SK-N-SH (cell line): Measurements from ENCODE around the gene HOXA4.

Experiments
- EP300 ChIP-seq, 2 experiments: IDR thresholded peaks; 2 replicates each; pipeline versions ENCODE4 v1.4.0 to v1.6.1; 2012; ENCODE audit warnings: borderline replicate concordance in 1 of 2, low read depth in 1 of 2, low read length in 1 of 2
- FOXM1 ChIP-seq: IDR thresholded peaks from 2 replicates; pipeline ENCODE4 v1.4.0; 2012; ENCODE audit warnings: low read depth, mild to moderate bottlenecking
- IRF3 ChIP-seq: fragments of 150-350 bp; IDR thresholded peaks from 2 replicates; pipeline ENCODE4 v1.6.1; 2016; ENCODE audit warnings: mild to moderate bottlenecking, low read depth, low read length
- JUND ChIP-seq: IDR thresholded peaks from 2 replicates; pipeline ENCODE4 v1.4.0; 2012
- NRF1 ChIP-seq: IDR thresholded peaks from 2 replicates; pipeline ENCODE4 v1.6.1; 2012; ENCODE audit warnings: low read depth, mild to moderate bottlenecking, low read length
- PBX3 ChIP-seq: IDR thresholded peaks from 2 replicates; pipeline ENCODE4; 2012
- POLR2AphosphoS5 ChIP-seq: IDR thresholded peaks from 2 replicates; pipeline ENCODE4 v1.6.1; 2012; ENCODE audit warnings: low read depth, low read length
- RAD21 ChIP-seq: IDR thresholded peaks from 2 replicates; pipeline ENCODE4 v1.6.1; 2012; ENCODE audit warnings: mild to moderate bottlenecking, low read length
- RCOR1 ChIP-seq: fragments of 150-350 bp; IDR thresholded peaks from 2 replicates; pipeline ENCODE4 v1.6.1; 2017; ENCODE audit warnings: antibody characterized with exemption, low read length
- RFX5 ChIP-seq: IDR thresholded peaks from 2 replicates; pipeline ENCODE4 v1.6.1; 2012; ENCODE audit warnings: mild to moderate bottlenecking, improper control_type of control experiment, low read length
- SIN3A ChIP-seq: IDR thresholded peaks from 2 replicates; pipeline ENCODE4 v1.6.1; 2012; ENCODE audit warnings: low read depth, mild to moderate bottlenecking, low read length, moderate library complexity, borderline replicate concordance
- TF ChIP-seq, protein P1 (sequence below): fragments of 200-600 bp; sonication (generic); IDR thresholded peaks from 2 replicates; pipeline ENCODE4 v1.6.1; 2017; ENCODE audit warnings: antibody characterized with exemption, mild to moderate bottlenecking, moderate library complexity
- TF ChIP-seq, protein P2 (sequence below): IDR thresholded peaks from 2 replicates; pipeline ENCODE4 v1.4.0; 2012; ENCODE audit warnings: low read depth, borderline replicate concordance
- TF ChIP-seq, protein P3 (sequence below): IDR thresholded peaks from 2 replicates; pipeline ENCODE4 v1.6.1; 2012; ENCODE audit warnings: mild to moderate bottlenecking, low read depth, low read length, moderate library complexity

GRCh38 chr7:27140126-27140857 is 9.7 kb upstream of the HOXA4 start:
- TF ChIP-seq, protein P1, sequence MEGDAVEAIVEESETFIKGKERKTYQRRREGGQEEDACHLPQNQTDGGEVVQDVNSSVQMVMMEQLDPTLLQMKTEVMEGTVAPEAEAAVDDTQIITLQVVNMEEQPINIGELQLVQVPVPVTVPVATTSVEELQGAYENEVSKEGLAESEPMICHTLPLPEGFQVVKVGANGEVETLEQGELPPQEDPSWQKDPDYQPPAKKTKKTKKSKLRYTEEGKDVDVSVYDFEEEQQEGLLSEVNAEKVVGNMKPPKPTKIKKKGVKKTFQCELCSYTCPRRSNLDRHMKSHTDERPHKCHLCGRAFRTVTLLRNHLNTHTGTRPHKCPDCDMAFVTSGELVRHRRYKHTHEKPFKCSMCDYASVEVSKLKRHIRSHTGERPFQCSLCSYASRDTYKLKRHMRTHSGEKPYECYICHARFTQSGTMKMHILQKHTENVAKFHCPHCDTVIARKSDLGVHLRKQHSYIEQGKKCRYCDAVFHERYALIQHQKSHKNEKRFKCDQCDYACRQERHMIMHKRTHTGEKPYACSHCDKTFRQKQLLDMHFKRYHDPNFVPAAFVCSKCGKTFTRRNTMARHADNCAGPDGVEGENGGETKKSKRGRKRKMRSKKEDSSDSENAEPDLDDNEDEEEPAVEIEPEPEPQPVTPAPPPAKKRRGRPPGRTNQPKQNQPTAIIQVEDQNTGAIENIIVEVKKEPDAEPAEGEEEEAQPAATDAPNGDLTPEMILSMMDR: no peak
- no peak for TF ChIP-seq RAD21
- no peak for TF ChIP-seq JUND
- no peak for TF ChIP-seq FOXM1
- TF ChIP-seq SIN3A: no peak
- no peak for TF ChIP-seq RCOR1
- TF ChIP-seq, protein P2, sequence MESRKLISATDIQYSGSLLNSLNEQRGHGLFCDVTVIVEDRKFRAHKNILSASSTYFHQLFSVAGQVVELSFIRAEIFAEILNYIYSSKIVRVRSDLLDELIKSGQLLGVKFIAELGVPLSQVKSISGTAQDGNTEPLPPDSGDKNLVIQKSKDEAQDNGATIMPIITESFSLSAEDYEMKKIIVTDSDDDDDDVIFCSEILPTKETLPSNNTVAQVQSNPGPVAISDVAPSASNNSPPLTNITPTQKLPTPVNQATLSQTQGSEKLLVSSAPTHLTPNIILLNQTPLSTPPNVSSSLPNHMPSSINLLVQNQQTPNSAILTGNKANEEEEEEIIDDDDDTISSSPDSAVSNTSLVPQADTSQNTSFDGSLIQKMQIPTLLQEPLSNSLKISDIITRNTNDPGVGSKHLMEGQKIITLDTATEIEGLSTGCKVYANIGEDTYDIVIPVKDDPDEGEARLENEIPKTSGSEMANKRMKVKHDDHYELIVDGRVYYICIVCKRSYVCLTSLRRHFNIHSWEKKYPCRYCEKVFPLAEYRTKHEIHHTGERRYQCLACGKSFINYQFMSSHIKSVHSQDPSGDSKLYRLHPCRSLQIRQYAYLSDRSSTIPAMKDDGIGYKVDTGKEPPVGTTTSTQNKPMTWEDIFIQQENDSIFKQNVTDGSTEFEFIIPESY: no peak
- TF ChIP-seq RFX5: no peak
- no peak for TF ChIP-seq IRF3
- no peak for TF ChIP-seq NRF1
- no peak for TF ChIP-seq POLR2AphosphoS5
- TF ChIP-seq PBX3: no peak
- TF ChIP-seq EP300 (IDR thresholded peaks at IDR 0.05; ENCODE audit: borderline replicate concordance in 1 of 2, low read depth in 1 of 2, low read length in 1 of 2): no peak
- TF ChIP-seq, protein P3, sequence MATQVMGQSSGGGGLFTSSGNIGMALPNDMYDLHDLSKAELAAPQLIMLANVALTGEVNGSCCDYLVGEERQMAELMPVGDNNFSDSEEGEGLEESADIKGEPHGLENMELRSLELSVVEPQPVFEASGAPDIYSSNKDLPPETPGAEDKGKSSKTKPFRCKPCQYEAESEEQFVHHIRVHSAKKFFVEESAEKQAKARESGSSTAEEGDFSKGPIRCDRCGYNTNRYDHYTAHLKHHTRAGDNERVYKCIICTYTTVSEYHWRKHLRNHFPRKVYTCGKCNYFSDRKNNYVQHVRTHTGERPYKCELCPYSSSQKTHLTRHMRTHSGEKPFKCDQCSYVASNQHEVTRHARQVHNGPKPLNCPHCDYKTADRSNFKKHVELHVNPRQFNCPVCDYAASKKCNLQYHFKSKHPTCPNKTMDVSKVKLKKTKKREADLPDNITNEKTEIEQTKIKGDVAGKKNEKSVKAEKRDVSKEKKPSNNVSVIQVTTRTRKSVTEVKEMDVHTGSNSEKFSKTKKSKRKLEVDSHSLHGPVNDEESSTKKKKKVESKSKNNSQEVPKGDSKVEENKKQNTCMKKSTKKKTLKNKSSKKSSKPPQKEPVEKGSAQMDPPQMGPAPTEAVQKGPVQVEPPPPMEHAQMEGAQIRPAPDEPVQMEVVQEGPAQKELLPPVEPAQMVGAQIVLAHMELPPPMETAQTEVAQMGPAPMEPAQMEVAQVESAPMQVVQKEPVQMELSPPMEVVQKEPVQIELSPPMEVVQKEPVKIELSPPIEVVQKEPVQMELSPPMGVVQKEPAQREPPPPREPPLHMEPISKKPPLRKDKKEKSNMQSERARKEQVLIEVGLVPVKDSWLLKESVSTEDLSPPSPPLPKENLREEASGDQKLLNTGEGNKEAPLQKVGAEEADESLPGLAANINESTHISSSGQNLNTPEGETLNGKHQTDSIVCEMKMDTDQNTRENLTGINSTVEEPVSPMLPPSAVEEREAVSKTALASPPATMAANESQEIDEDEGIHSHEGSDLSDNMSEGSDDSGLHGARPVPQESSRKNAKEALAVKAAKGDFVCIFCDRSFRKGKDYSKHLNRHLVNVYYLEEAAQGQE: no peak
